Measurements from ENCODE around the gene FUT1.
"Not testable (repeated sequence)": the region's sequence is repeated elsewhere in the genome, so short reads cannot be mapped to it uniquely, and the experiment has no call there.

Gene FUT1

DNA sequence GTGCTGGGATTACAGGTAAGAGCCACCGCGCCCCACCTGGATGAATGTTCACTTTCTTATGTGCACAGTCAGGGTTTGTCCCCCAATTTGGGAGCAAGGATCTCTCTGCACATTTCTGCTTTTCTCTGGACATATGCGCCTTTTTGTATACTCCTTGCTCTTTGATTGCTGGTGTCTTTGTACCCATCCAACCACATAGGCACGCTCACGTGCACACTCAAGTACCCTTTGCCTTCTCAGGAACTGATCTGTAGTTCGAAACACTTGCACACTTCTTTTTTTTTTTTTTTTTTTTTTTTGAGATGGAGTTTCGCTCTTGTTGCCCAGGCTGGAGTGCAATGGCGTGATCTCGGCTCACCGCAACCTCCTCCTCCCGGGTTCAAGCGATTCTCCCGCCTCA is 34.3 kb downstream of the FUT1 start:
- DNase-seq (ENCODE audit: low spot score): not testable (repeated sequence)

DNA sequence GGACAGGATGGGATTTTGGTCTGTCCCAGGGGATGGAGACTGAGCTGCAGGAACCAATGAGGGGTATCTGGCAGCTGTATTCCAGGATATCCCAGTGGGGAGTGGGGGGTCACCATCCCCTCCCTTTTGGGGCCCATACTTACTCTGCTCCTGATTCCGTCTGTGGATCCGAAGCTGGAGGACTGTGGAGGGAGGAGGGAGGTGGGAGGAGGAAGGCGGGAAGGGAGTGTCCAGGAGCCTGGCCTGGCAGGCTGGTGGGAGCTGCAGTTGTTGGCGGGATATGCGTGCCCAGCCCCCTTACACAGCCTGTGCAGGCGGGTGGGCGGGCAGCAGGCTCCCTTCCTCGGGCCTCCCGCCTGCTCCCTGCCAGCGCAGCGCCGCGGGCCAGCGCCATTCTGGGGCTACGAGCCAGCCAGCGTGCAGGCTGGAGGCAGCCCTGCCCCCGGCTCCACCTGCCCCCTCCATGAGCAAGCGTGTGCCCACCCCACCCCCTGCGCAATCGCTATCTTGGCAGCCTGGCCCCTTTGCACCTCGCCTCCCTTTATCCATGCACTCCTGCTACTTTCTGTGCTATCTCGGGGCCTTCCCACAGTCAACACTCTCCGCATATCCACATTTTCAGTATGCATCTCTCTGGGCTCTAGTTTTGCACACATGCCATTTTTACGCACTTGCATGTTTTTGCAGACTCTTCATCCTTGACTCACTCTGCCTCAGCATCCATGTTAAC is 35.7 kb downstream of the FUT1 start:
- no peak for DNase-seq (ENCODE audit: low spot score)

DNA sequence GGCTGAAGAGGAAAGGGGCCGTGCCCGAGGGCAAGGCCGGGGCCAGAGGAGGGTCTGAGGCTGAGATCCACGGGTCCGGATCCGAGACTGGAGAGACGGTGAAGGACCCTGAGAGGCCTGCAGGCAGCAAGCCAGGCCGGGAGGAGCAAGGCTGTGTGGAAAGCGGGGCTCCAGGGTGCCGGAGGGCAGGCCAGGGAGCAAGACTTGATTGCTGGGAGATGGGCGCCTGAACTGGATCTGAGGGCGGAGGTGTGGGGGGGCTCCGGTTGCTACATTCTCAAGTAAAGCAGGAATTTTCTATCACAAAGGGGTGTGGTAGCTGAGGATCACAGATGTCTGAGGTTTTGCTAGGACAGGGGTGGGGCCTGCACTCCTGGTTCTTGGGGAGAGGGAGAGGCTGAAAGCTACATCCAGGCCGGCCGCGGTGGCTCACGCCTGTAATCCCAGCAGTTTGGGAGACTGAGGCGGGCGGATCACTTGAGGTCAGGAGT is 36.7 kb downstream of the FUT1 start:
- no peak for DNase-seq (ENCODE audit: low spot score)

DNA sequence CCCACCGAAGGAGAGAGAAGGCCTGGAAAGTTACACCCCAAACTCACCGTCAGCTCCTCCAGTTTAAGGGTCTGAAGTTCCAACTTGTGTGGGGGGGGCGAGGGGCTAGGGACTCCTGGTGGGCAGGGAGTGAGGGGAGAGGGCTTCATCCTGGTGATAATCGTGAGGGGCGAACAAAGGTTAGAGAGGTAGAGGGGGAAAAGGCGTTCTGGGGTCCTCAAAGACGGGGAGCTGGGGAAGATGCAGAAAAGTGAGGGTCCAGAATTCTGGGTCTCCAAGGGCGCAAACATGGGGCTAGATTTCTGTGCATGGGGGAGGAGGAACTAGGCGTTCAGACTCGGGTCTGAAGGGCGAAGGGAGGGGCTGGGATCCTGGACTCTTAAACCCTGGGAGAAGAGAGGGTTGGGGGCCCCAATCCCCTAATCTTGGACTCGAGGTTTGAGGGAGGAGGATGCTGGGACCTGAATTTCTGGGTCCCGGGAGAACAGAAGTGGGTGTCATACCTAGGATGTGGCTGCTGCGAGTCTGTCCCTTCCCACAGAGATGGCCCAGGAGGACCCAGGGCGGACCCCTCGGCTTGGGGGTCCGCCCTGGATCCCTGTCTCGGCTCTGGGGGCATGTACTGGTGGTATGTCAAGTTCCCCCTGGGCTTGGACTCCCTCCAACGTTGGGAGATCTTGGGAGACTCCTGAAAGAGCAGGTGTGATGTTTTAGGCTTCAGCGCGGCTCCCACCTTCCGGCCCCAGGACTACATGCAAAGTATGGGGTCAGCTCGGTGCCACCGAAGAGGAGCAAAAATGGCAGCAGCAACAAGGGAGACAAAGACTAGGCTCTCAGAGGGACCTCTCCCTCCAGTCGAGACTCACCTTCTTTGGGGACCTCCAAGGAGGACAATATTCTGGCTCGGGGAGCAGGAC is 37.4 kb downstream of the FUT1 start:
- DNase-seq (ENCODE audit: low spot score): no peak

DNA sequence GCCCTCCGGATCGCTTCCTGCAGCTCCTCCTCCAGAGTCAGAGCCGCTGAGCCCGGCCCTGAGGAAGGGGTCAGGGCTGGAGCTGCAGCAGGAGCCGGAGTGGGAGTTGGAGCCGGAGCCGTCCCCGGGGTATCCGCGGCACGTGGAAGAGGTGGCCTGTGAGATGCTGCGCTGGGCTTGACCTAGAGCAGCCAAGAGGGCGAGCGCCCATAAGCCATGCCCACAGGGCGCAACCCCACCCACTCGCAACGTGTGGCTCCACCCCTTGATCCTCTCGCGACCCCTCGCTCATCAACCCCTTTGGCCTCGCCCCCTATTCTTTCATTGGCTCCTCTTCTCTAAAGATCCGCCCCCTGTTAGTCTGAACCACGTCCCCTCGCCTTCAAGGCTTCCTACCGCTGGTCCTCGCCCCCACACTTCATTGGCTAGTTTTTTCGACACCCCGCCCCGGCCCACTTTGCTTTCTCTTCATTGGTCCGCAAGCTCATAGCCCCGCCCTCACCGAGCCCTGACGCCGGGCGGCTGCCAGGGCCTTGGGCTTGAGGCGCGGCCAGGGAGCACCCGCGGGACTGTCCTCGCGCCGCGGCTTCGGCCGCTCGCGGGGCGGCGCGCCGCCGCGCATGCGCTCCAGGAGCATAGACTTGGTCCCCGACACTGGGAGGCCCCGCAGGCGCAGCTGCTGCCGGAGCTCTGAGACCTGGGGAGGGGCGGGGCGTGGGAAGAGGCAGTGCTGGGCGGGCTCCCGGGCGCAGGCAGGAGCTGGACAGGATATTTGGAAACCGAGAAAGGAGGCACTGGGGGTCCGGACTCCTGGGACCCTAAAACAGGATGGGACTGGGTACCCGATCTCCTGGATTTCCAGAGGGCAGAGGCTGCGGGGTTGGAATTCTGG is 38.3 kb downstream of the FUT1 start:
- peak; percentile 98 for DNase-seq (ENCODE audit: low spot score)

DNA sequence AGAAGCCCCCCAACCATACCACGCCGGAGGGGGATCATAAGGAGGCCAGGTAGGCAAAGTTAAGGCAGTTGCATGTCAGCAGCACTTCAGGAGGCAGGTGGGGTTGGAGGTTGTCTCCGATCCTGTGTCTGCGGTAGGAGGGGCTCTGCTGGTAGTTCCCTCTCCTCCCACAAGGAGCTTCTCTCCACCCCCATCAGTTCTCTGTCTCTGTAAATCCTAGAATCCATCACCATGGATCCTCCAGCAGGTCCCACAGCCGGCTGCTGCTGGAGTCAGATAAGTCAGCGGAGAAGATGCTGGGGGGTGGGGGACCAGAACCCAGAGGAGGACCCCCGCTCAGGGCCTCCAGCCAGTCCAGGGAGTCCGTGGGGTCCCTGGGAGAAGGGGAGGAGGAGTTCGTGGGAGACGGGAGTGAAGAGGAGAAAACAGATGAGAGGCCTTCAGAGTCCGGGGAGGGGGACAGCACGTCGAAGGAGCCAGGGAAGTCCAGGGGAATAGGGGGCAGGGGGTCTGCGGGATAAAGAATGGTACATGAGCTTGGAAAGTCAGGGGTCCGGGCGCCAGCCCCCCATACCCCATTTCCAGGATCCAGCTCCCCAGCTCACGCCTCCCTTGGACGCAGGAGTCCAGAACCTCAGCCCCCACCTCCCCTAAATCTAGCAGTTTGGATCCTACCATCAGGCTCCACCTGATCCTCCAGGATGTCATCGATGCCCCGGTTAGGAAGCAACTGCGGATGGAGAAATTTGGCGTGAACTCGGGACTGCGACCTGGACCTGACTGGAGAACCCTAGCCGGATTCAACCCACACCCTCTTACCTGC is 39.2 kb downstream of the FUT1 start:
- peak; percentile 24 for DNase-seq (ENCODE audit: low spot score)

DNA sequence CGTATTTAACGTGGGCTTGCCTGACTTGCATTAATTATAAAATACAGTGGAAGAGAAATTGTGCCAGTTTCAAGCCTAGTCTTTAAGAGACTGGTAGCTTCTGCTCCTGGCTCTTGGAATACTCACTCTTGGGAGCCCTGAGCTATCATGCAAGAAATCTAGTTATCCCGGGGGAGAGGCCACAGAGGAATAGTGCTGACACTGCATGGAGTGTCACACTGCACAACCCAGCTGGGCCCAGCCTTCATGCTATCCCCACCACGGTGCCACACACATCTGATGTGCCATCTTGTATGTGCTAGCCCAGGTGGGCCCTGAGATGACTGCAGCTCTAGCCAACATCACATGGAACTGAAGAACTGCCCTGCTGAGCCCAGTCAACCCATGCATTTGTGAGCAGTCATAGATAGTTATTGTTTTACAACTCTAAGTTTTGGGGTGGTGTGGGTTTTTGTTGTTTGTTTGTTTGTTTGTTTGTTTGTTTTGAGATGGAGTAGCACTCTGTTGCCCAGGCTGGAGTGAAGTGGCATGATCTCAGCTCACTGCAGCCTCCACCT is 41.3 kb downstream of the FUT1 start:
- no peak for DNase-seq (ENCODE audit: low spot score)

DNA sequence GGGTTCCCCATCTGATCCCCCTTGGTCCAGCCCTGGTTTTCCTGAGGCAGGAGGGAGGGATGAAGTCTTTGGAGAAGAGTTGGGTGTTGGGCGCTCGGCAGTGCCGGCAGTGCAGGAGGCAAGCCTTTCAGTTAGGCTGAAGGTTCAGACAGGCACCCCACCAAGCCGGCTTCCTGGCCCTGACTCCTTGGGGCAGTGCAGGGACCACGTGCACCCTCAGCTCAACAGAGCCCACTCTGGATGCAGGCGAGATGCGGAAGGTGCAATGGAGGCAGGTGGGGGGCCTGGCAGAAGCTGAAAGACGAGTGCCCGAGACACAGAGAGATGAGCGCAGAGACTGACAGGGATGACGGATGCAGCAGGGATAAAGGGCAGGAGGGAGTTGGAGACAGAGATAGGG is 44.0 kb downstream of the FUT1 start:
- DNase-seq (ENCODE audit: low spot score): no peak

DNA sequence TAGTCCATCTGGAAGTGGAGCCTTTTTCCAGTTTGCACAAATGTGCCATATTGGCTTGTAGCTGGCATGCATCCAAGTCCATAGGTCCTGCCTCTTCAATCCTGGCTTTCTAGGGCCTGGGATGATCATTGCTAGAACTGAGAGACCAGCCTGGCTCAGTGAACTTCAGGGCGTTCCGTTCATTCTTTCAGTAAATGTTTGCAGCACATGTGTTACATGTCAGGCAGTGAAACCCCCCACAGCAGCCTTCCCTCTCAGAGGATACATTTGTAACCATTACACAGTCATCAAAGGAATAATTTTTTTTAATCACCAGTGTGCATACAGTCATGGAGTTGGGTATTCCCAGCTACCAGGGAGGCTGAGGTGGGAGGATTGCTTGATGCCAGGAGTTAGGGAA is 47.0 kb downstream of the FUT1 start:
- DNase-seq (ENCODE audit: low spot score): no peak

DNA sequence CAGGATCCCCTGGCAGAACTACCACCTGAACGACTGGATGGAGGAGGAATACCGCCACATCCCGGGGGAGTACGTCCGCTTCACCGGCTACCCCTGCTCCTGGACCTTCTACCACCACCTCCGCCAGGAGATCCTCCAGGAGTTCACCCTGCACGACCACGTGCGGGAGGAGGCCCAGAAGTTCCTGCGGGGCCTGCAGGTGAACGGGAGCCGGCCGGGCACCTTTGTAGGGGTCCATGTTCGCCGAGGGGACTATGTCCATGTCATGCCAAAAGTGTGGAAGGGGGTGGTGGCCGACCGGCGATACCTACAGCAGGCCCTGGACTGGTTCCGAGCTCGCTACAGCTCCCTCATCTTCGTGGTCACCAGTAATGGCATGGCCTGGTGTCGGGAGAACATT is 49.1 kb downstream of the FUT1 start:
- DNase-seq (ENCODE audit: low spot score): no peak

DNA sequence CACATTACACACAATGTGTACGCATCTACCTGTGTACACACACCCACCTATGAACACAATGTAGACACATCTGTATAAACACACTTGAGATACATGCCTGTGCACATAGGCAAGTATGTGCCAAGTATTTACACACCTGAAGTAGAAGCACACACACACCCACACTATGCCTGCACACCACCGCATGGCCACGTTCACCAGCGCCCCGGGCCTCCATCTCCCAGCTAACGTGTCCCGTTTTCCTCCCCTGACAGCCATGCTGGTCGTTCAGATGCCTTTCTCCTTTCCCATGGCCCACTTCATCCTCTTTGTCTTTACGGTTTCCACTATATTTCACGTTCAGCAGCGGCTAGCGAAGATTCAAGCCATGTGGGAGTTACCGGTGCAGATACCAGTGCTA is 49.7 kb downstream of the FUT1 start:
- DNase-seq (ENCODE audit: low spot score): no peak

DNA sequence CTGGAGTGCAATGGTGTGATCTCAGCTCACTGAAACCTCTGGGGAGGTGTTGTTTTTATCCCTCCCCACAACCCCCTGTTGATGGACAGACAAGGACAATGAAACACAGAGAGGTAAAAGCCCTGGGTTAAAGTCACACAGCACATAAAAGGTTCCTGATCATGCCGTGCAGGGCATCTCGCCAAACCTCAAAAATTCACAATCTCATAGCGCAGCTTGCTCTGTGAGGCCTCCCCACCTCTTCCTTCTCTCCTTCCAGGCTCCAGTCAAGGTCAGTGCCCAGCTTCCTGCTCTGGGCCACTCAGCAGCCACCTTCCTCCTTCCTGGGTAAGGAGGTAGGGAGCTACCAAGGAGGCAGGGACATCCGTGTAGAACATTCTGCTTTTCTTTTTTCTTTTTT is 54.4 kb downstream of the FUT1 start:
- peak; percentile 53 for DNase-seq (ENCODE audit: low spot score)

All from LoVo (cell line).